Sciatic nerve (tissue), 2 donors: ENCODE data around the gene BMERB1. TPM values are rescaled to one million over a fixed set of nuclear protein-coding genes. Genes with fewer than 3 reads are reported as not detected.
"Not testable (repeated sequence)": the region's sequence is repeated elsewhere in the genome, so short reads cannot be mapped to it uniquely, and the experiment has no call there.

ENCODE experiments used
- ATAC-seq: fragments of 200-7000 bp; cut with Tn5 transposase; one replicate; pipeline ENCODE4 v1.9.1; 2020; ENCODE audit warnings: mild to moderate bottlenecking, moderate library complexity
- DNase-seq: peaks from one replicate; pipeline ENCODE4 v3.0.0-alpha.2; 2020; ENCODE audit warnings: low spot score
- intact Hi-C: fragments of 100-400 bp; cut with DNase I; formaldehyde crosslinking; loops from one replicate; pipeline ENCODE4 v1.14.2; 2022
- total RNA-seq: library from RNA; stranded (reverse); fragmentation: NEBNext Ultra II Directional; extraction: Animal tissue kit (Norgen Biotek cat#: 25700); gene quantifications from one replicate; pipeline ENCODE4 v1.2.1, GENCODE V29; 2021
- donor health status: DM: no; HTN: no; CAD: no.
- donor health status: DM: no; HTN: no; CAD: no.

Gene BMERB1
- total RNA-seq, 1 donor from 2014 or later: 40.0 TPM

- no peak for ATAC-seq
- DNase-seq: no peak
- intact Hi-C loops: no loop called here
Measured at GRCh38 chr16:15418206-15418605, 16.2 kb upstream of the BMERB1 start.

GRCh38 chr16:15421696-15422095 is 12.7 kb upstream of the BMERB1 start:
- intact Hi-C loops, ATAC-seq, DNase-seq: not testable (repeated sequence)

- intact Hi-C loops: no loop called here
- DNase-seq (no peak), ATAC-seq (no peak)
Measured at GRCh38 chr16:15422222-15422621, 12.2 kb upstream of the BMERB1 start.

GRCh38 chr16:15425861-15426260 is 8.5 kb upstream of the BMERB1 start:
- intact Hi-C loops: no loop called here

GRCh38 chr16:15426796-15427195 is 7.6 kb upstream of the BMERB1 start:
- intact Hi-C loops: no loop called here
- ATAC-seq: no peak
- no peak for DNase-seq

More at GRCh38 chr16:15425861-15426260, 8.5 kb upstream of the BMERB1 start:
- no peak for DNase-seq
- no peak for ATAC-seq

GRCh38 chr16:15427648-15428239 is 6.6 kb upstream of the BMERB1 start:
- DNase-seq: peak; percentile 79
- intact Hi-C loops: no loop called here
- ATAC-seq: peak; percentile 94

GRCh38 chr16:15430884-15431283 is 3.5 kb upstream of the BMERB1 start:
- ATAC-seq, intact Hi-C loops: not testable (repeated sequence)

GRCh38 chr16:15434079-15434424 is 336 bp upstream of the BMERB1 start:
- no peak for ATAC-seq
- intact Hi-C loops: no loop called here
- DNase-seq: no peak

More at GRCh38 chr16:15430884-15431283, 3.5 kb upstream of the BMERB1 start:
- DNase-seq: not testable (repeated sequence)

GRCh38 chr16:15435216-15435864 is 952 bp downstream of the BMERB1 start:
- ATAC-seq (peak; percentile 29), DNase-seq (no peak)
- intact Hi-C loops: no loop called here

GRCh38 chr16:15439102-15439501 is 4.7 kb downstream of the BMERB1 start:
- ATAC-seq (no peak), DNase-seq (no peak)
- intact Hi-C loops: no loop called here

GRCh38 chr16:15439521-15439920 is 5.1 kb downstream of the BMERB1 start:
- ATAC-seq (no peak), DNase-seq (no peak)
- intact Hi-C loops: no loop called here

- intact Hi-C loops: no loop called here
- ATAC-seq (no peak), DNase-seq (no peak)
Measured at GRCh38 chr16:15440852-15441251, 6.5 kb downstream of the BMERB1 start.

- DNase-seq, ATAC-seq, intact Hi-C loops: not testable (repeated sequence)
Measured at GRCh38 chr16:15442140-15442539, 7.8 kb downstream of the BMERB1 start.

GRCh38 chr16:15443753-15444152 is 9.4 kb downstream of the BMERB1 start:
- no peak for DNase-seq
- ATAC-seq: no peak
- intact Hi-C loops: no loop called here

GRCh38 chr16:15444264-15444663 is 9.9 kb downstream of the BMERB1 start:
- DNase-seq (no peak), ATAC-seq (no peak)
- intact Hi-C loops: no loop called here

GRCh38 chr16:15445450-15445849 is 11.1 kb downstream of the BMERB1 start:
- intact Hi-C loops: no loop called here
- ATAC-seq (no peak), DNase-seq (no peak)

- DNase-seq (no peak), ATAC-seq (no peak)
- intact Hi-C loops: no loop called here
Measured at GRCh38 chr16:15446901-15447300, 12.5 kb downstream of the BMERB1 start.

GRCh38 chr16:15450624-15451023 is 16.2 kb downstream of the BMERB1 start:
- intact Hi-C loops: no loop called here
- no peak for DNase-seq
- ATAC-seq: peak; percentile 45

GRCh38 chr16:15451098-15451731 is 16.8 kb downstream of the BMERB1 start:
- ATAC-seq: no peak
- intact Hi-C loops: no loop called here
- DNase-seq: no peak

- ATAC-seq: no peak
- intact Hi-C loops: no loop called here
Measured at GRCh38 chr16:15452246-15452855, 18.0 kb downstream of the BMERB1 start.

More at GRCh38 chr16:15452246-15452855, 18.0 kb downstream of the BMERB1 start:
- DNase-seq: no peak
